Spleen (tissue), 7 donors: ENCODE data around the gene ASPA.

ENCODE experiments used
- CTCF ChIP-seq, 11 experiments: fragments of 200-600 bp in 7 of 11; fragments of 450-650 bp in 4 of 11; sonication (generic) in 4 of 11; IDR thresholded peaks in 8 of 11; conservative IDR thresholded peaks in 3 of 11; 1 replicate in 7 of 11; 2 replicates in 4 of 11; pipeline versions ENCODE4 v1.4.0 to v1.8.0; 2016 to 2021; ENCODE audit warnings: antibody characterized with exemption in 11 of 11, inconsistent platforms in 4 of 11, mild to moderate bottlenecking in 1 of 11
- POLR2A ChIP-seq, 3 donors: fragments of 450-650 bp; IDR thresholded peaks; one replicate each; pipeline ENCODE4 v1.5.1; 2017; ENCODE audit warnings: antibody characterized with exemption in 3 of 3, mild to moderate bottlenecking in 1 of 3
- POLR2AphosphoS5 ChIP-seq, 3 donors: sonication (generic); formaldehyde crosslinking; IDR thresholded peaks; one replicate each; pipeline ENCODE4 v1.5.1; 2017; ENCODE audit warnings: antibody characterized with exemption in 3 of 3
- donor health status: DM: no; HTN: no; CAD: no; lungs with moderate emphysema.
- donor health status: DM: no; HTN: no; CAD: no.
- donor health status: DM: no; HTN: no; CAD: no.

- TF ChIP-seq POLR2A (IDR thresholded peaks at IDR 0.05) (no peak), CTCF (IDR thresholded peaks at IDR 0.05 in 8 of 11, conservative IDR thresholded peaks at IDR 0.05 in 3 of 11) (no peak), POLR2AphosphoS5 (IDR thresholded peaks at IDR 0.05) (no peak)
Measured at GRCh38 chr17:3511852-3512504, 36.2 kb downstream of the ASPA start.
